HepG2 (cell line): ENCODE measurements around the gene PDRG1. TPM values are rescaled to one million over a fixed set of nuclear protein-coding genes. Genes with fewer than 3 reads are reported as not detected.

Experiments used
- AGO2 ChIP-seq: fragments of 200-400 bp; formaldehyde crosslinking; optimal IDR thresholded peaks from 2 replicates; pipeline ENCODE3; 2017; ENCODE audit warnings: mild to moderate bottlenecking, low read depth, low read length, moderate library complexity
- BORCS8-MEF2B ChIP-seq: sonication (generic); formaldehyde crosslinking; IDR thresholded peaks from 2 replicates; pipeline ENCODE4 v1.8.0; 2022; ENCODE audit warnings: mild to moderate bottlenecking, missing genetic modification reagents
- CREB1 ChIP-seq, 2 experiments: fragments of 450-650 bp in 1 of 2; IDR thresholded peaks; 2 replicates each; pipeline ENCODE4 v1.6.1; 2016 to 2017; ENCODE audit warnings: control low read depth in 1 of 2, mild to moderate bottlenecking in 1 of 2, missing compliant biosample characterization in 1 of 2, missing genetic modification characterization in 1 of 2
- FOXO1 ChIP-seq: sonication (generic); formaldehyde crosslinking; IDR thresholded peaks from 2 replicates; pipeline ENCODE4 v1.4.0; 2020; ENCODE audit warnings: missing genetic modification reagents
- HHEX ChIP-seq: IDR thresholded peaks from 2 replicates; pipeline ENCODE4 v1.6.1; 2016; ENCODE audit warnings: control low read depth
- MXD4 ChIP-seq: IDR thresholded peaks from 2 replicates; pipeline ENCODE4 v1.6.1; 2016; ENCODE audit warnings: mild to moderate bottlenecking, missing biosample characterization, missing genetic modification reagents
- PHB2 ChIP-seq: fragments of 450-650 bp; IDR thresholded peaks from 2 replicates; pipeline ENCODE4 v1.6.1; 2018; ENCODE audit not compliant: partially characterized antibody
- PHF20 ChIP-seq: sonication (generic); formaldehyde crosslinking; IDR thresholded peaks from 2 replicates; pipeline ENCODE4 v1.5.0; 2020; ENCODE audit warnings: mild to moderate bottlenecking, missing genetic modification reagents
- PTBP1 ChIP-seq: fragments of 200-400 bp; formaldehyde crosslinking; IDR thresholded peaks from 2 replicates; pipeline ENCODE4 v1.6.1; 2018; ENCODE audit warnings: low read length, low read depth; ENCODE audit not compliant: poor library complexity, severe bottlenecking
- SAFB2 ChIP-seq: sonication (generic); formaldehyde crosslinking; IDR thresholded peaks from 2 replicates; pipeline ENCODE4 v1.5.1; 2020; ENCODE audit warnings: missing genetic modification reagents, low read depth, mild to moderate bottlenecking, borderline replicate concordance
- SALL1 ChIP-seq: sonication (generic); formaldehyde crosslinking; IDR thresholded peaks from 2 replicates; pipeline ENCODE4 v1.8.0; 2022; ENCODE audit warnings: mild to moderate bottlenecking, missing genetic modification reagents
- SMAD1 ChIP-seq: sonication (generic); formaldehyde crosslinking; IDR thresholded peaks from 2 replicates; pipeline ENCODE4 v1.4.0; 2020; ENCODE audit warnings: missing genetic modification reagents, low read depth, mild to moderate bottlenecking, borderline replicate concordance
- SRF ChIP-seq: IDR thresholded peaks from 2 replicates; pipeline ENCODE4 v1.6.1; 2011; ENCODE audit warnings: mild to moderate bottlenecking, low read depth, low read length, moderate library complexity
- UBTF ChIP-seq: sonication (generic); formaldehyde crosslinking; IDR thresholded peaks from 2 replicates; pipeline ENCODE4 v1.4.0; 2020; ENCODE audit warnings: mild to moderate bottlenecking, missing genetic modification reagents
- ZFY ChIP-seq: sonication (generic); formaldehyde crosslinking; IDR thresholded peaks from 2 replicates; pipeline ENCODE4 v1.4.0; 2020; ENCODE audit warnings: missing genetic modification reagents
- ZNF207 ChIP-seq: fragments of 450-650 bp; IDR thresholded peaks from 2 replicates; pipeline ENCODE4 v1.6.1; 2016; ENCODE audit warnings: antibody characterized with exemption, borderline replicate concordance
- ZNF891 ChIP-seq: sonication (generic); formaldehyde crosslinking; IDR thresholded peaks from 2 replicates; pipeline ENCODE4 v1.5.0; 2020; ENCODE audit warnings: mild to moderate bottlenecking, missing genetic modification reagents
- ZSCAN21 ChIP-seq: sonication (generic); formaldehyde crosslinking; IDR thresholded peaks from 2 replicates; pipeline ENCODE4 v1.8.0; 2022; ENCODE audit warnings: mild to moderate bottlenecking, missing genetic modification reagents, moderate library complexity, borderline replicate concordance
- polyA plus RNA-seq, 8 experiments: library from polyadenylated mRNA; depleted of rRNA in 3 of 8; stranded (reverse) in 7 of 8; unstranded in 1 of 8; fragments of >200 nt; fragmentation: Illumina TruSeq in 4 of 8; extraction: Trizol in 4 of 8; gene quantifications; 2 replicates each; pipeline versions ENCODE4 v1.2.1 to v1.2.3, GENCODE V29; 2011 to 2016; ENCODE audit warnings: low read depth in 4 of 8, missing spikeins in 1 of 8, mixed read lengths in 1 of 8; ENCODE audit not compliant: insufficient read depth in 1 of 8
- total RNA-seq, 5 experiments: library from RNA; depleted of rRNA; stranded (reverse); fragments of >200 nt; fragmentation: Illumina TruSeq; extraction: Trizol; gene quantifications; 2 replicates each; pipeline ENCODE4 v1.2.3, GENCODE V29; 2016; ENCODE audit warnings: low read depth in 1 of 5
- TF ChIP-seq, protein P1 (sequence below): sonication (generic); formaldehyde crosslinking; IDR thresholded peaks from 2 replicates; pipeline ENCODE4 v1.9.0; 2022; ENCODE audit warnings: low read depth, missing genetic modification reagents
- TF ChIP-seq, protein P2 (sequence below): fragments of 450-650 bp; IDR thresholded peaks from 2 replicates; pipeline ENCODE4 v1.6.1; 2017; ENCODE audit warnings: mild to moderate bottlenecking
- TF ChIP-seq, protein P3 (sequence below): sonication (generic); formaldehyde crosslinking; IDR thresholded peaks from 2 replicates; pipeline ENCODE4 v1.4.0; 2020; ENCODE audit warnings: missing genetic modification reagents

Gene PDRG1
- total and polyA plus RNA-seq, 2 of the 13 experiments (the other 11 are each of a cell fraction or from before 2014, with no cell fraction given), result 16.6 to 18.0 TPM

DNA sequence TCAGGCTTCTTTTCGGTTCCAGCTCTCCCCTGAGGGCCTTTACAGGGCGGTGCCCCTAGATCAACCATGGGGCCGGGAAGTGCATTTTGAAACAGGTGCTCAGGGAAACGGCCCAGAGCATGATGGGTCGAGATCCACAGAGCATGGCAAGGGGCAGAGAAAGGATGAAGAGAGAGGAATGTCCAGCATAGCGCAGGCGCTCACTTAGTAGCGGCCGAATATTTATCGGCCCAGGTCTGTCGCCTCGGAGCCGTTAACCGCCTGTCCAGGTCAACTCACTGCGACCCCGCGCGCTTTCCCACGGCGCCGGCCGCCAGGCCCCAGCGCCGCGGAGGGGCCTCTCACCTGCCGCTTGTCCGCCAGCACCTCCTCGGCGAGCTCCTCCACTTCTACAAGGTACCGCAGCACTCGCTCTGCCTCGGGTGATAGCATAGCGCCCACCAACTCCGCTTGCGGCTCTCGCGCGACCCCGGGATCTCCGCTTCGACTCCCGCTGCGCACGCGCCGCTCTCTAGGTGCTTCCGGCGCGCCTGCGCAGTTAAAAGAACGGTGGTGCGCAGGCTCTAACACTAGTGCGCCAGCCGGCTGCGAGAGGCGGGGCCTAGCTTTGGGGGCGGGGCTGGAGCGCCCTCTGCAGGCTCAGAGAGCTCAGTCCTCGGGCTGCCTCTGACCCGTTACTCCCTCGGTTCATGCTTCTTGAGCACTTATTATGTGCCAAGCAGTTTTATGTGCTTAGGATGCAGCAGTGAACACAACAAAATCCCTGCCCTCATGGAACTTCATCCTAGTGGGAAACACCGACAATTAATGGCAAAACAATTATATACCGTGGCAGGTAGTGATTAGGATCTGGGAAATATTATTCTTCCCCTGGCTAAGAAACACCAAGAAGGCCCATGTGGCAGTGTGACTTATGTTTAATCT, at the start of gene PDRG1 (continued):
- TF ChIP-seq UBTF (CRISPR knock-in tag) (peak; percentile 51; the same call in 1 of the 2 replicates), CREB1 (IDR thresholded peaks at IDR 0.05) (no peak), CREB1 (CRISPR knock-in tag; IDR thresholded peaks at IDR 0.05) (peak; percentile 45; the same call in 1 of the 2 replicates), SAFB2 (CRISPR knock-in tag) (no peak; the same call in 1 of the 2 replicates), SALL1 (CRISPR knock-in tag) (peak; percentile 95), ZNF891 (peak; percentile 97), BORCS8-MEF2B (CRISPR knock-in tag) (peak; percentile 66; the same call in 1 of the 2 replicates), HHEX (CRISPR knock-in tag) (peak; percentile 45; the same call in 1 of the 2 replicates), SMAD1 (CRISPR knock-in tag) (peak; percentile 96; the same call in 1 of the 2 replicates), SRF (no peak), FOXO1 (CRISPR knock-in tag) (peak; percentile 59), PHB2 (no peak), PTBP1 (peak; percentile 91), PHF20 (peak; percentile 92), ZSCAN21 (CRISPR knock-in tag) (peak; percentile 84), AGO2 (peak; percentile 90), MXD4 (CRISPR knock-in tag) (peak; percentile 84), ZNF207 (no peak), ZFY (CRISPR knock-in tag) (peak; percentile 97)
- TF ChIP-seq, protein P1, sequence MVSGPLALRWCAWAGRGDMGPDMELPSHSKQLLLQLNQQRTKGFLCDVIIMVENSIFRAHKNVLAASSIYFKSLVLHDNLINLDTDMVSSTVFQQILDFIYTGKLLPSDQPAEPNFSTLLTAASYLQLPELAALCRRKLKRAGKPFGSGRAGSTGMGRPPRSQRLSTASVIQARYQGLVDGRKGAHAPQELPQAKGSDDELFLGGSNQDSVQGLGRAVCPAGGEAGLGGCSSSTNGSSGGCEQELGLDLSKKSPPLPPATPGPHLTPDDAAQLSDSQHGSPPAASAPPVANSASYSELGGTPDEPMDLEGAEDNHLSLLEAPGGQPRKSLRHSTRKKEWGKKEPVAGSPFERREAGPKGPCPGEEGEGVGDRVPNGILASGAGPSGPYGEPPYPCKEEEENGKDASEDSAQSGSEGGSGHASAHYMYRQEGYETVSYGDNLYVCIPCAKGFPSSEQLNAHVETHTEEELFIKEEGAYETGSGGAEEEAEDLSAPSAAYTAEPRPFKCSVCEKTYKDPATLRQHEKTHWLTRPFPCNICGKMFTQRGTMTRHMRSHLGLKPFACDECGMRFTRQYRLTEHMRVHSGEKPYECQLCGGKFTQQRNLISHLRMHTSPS (CRISPR knock-in tag), result peak; percentile 80
- TF ChIP-seq, protein P2, sequence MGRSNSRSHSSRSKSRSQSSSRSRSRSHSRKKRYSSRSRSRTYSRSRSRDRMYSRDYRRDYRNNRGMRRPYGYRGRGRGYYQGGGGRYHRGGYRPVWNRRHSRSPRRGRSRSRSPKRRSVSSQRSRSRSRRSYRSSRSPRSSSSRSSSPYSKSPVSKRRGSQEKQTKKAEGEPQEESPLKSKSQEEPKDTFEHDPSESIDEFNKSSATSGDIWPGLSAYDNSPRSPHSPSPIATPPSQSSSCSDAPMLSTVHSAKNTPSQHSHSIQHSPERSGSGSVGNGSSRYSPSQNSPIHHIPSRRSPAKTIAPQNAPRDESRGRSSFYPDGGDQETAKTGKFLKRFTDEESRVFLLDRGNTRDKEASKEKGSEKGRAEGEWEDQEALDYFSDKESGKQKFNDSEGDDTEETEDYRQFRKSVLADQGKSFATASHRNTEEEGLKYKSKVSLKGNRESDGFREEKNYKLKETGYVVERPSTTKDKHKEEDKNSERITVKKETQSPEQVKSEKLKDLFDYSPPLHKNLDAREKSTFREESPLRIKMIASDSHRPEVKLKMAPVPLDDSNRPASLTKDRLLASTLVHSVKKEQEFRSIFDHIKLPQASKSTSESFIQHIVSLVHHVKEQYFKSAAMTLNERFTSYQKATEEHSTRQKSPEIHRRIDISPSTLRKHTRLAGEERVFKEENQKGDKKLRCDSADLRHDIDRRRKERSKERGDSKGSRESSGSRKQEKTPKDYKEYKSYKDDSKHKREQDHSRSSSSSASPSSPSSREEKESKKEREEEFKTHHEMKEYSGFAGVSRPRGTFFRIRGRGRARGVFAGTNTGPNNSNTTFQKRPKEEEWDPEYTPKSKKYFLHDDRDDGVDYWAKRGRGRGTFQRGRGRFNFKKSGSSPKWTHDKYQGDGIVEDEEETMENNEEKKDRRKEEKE, result no peak
- TF ChIP-seq, protein P3, sequence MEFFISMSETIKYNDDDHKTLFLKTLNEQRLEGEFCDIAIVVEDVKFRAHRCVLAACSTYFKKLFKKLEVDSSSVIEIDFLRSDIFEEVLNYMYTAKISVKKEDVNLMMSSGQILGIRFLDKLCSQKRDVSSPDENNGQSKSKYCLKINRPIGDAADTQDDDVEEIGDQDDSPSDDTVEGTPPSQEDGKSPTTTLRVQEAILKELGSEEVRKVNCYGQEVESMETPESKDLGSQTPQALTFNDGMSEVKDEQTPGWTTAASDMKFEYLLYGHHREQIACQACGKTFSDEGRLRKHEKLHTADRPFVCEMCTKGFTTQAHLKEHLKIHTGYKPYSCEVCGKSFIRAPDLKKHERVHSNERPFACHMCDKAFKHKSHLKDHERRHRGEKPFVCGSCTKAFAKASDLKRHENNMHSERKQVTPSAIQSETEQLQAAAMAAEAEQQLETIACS (CRISPR knock-in tag), result peak; percentile 62; the same call in 1 of the 2 replicates
